Fibroblast of peridontal ligament (primary cell): ENCODE measurements around the gene RPS6KA4.
"Not testable (repeated sequence)": the region's sequence is repeated elsewhere in the genome, so short reads cannot be mapped to it uniquely, and the experiment has no call there.

Experiments used
- DNase-seq: peaks from one replicate; pipeline ENCODE4 v3.0.0-alpha.2; 2010; ENCODE audit errors: extremely low read depth

The RPS6KA4 gene

DNA sequence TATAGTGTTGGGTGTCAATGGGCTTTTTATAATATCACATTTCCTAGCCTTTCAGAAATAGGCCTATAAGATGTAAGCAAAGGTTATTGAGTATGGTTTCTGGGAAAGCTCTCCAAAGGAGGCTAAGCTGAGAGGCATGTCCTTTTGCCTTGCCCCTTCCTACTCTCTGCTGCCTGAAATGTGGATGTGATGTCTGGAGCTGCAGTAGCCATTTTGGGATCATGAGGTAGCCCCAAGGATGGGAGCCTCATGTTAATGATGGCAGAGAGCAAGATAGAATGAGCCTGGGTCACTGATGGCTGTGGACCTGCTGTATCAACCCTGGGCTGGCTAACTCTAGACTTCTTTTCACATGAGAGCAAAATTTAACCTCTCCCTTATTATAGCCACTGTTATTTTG is 29.0 kb downstream of the RPS6KA4 start:
- DNase-seq = no peak

DNA sequence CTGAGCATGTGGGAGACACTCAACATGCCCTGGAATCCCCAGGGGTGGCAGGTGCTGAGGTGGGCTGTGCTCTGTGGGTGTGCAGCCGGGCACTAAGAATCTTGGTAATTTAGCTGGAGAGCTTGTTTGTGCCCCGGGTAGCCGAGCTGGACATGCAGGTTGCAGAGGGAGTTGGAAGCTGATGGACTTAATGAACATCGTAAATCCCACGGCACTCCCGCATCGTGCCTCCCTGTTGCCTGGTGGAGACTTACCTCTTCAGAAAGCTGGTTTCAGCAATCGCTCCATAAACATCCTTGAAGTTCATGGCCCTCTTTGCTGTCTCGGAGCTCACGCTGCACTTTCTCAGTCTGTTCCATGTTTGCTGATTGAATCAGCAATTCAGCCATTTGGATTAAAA is 29.9 kb downstream of the RPS6KA4 start:
- DNase-seq = no peak

DNA sequence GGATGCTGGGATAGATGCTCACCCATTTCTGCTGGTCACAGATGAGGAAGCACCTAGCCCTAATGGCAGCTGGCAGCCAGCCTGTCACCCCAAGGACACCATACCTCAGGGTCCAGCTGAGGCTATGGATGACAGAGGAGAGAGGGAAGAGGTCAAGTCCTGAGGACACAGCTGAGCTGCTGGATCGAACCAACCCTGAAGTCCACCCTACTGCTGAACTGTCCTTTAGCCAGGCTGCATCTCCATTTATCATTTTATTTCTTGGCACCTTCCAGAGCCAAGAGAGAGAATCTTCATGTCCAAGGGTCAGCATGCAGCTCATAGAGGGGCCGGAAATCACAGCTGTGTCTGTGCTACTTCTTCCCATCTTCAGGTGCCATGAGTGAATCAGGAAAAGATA is 30.9 kb downstream of the RPS6KA4 start:
- no peak for DNase-seq

DNA sequence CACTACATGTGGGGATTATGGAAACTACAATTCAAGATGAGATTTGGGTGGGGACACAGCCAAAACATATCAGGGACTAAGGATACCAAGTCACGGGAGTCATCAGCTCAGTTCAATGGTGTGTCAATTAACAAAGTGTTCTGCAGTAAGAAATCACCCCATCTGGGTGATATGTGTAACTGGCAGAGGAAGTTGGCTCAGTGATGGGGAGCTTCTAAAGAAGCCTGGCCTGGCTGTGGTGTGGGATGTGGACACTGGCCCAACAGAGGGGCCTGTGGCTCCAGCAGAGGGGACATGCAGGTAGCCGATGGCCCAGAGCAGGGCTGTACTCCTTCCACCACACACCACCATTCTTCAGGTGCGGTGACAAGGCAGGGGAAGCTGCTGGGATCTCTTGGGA is 31.6 kb downstream of the RPS6KA4 start:
- no peak for DNase-seq

DNA sequence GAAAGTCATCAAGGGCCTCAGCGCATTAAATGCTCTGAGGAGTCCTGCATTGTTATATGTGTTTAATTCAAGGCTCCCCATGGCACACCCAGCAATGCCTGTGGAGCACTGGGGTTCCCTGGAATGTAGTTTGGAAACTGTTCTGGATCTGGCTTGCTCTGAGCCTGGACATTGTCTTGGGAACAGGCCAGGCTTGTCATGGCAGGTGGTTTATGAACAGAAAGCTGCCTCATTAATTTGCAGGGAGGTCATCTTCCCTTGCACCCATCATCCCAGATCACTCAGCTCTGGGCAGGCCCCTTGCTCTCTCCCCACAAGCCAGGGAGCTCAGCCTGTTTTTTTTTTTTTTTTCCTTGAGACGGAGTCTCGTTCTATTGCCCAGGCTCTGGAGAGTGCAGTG is 32.9 kb downstream of the RPS6KA4 start:
- no peak for DNase-seq

DNA sequence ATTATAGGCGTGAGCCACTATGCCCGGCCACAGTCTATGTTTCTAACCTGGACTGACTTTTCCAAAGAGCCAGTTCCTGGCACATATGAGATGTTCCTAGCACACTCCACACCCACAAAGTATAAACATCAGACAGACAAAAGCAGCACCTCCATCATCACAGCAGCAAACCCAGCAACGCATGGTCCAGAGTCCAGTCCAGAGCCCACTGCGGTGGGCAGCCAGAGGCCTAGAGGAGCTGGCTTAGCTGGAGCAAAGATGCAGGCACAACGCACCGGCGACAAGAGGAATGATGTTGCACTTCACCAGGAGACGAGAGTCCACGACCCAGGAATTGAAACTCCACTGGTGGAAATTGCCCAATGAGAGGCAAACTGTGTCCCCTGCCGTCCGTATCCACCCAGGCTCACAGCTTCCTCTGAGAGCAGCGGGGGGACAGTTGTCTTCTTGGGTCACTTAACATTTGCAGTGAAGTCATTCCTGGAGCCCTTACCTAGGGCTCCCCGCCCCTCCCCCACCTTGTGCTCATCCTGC is 36.6 kb downstream of the RPS6KA4 start:
- DNase-seq = no peak

DNA sequence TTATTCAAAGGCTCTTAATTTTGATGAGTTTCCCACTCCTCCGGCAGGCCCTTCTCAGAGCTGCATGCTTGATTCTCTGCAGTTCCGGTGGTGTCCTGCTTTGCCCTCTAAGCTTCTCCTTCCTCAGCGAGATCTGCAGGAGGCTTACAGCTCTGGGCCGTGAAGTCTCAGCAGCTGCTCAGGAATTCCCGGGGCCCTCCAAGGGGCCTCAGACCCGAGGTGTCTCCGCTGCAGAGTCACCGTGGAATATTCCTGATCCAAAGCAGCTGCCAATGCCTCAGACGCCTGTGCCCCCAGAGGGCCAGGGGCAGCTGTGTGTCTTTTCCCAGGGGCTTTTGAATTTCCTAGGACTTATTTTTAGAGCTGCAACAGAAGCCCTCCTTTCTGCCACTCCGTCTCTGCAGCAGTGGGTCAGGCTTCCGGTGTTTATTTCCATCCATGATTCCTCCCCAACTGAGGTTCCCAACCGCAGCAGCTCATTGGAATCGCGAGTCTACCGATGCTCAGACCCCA is 37.2 kb downstream of the RPS6KA4 start:
- DNase-seq = no peak

DNA sequence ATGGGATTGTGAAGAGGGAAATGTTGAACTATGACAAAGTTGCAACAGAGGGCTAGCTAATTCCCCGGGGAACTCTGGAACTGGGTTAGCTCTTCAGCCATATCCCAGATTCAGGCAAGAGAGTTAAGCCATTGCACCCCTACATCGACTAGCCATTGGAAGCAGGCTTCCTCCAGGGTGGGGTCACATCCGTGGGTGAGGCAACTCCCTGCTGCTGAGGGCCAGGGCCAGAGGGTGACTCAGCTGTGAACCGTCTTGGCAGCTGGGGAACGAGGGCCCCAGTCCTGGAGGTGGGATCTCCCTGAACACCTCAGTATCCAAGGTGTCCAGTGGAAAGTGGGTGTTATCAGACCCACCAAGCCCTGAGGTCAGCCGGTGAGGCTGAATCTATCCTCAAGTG is 41.1 kb downstream of the RPS6KA4 start:
- no peak for DNase-seq

DNA sequence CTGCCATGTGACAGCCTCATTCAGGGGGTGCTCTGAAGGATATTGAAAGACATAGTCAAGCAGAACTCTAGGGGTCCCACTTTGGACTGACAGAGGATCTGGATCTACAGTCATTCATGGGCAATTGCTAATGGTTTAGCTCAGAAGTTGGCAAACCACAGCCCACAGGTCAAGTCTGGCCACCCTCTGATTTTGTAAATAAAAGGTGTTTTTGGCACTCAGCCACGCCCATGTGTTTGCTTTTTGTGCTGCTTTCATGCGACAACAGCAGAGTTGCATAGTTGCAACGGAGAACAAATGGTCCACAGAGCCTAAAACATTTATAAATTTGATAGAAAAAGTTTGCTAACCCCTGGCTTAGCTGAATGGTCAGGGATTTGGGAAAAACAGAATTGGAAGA is 41.7 kb downstream of the RPS6KA4 start:
- DNase-seq = no peak

DNA sequence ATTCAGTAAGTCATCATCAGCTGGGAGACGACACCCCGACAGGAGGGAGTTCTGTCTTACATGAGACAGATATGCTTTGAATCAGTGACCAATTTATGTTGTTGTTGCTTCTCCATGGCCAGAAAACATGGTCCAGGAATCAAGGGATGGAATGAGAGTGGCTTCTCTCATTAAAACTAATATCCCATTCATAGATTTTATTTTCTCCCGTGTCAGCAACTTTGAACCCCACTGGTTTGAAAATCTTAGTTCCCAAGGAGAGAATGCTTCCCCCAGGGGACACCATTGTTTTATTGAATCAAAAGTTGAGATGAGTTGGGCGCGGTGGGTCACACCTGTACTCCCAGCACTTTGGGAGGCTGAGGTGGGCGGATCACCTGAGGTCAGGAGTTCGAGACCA is 42.8 kb downstream of the RPS6KA4 start:
- DNase-seq = no peak

DNA sequence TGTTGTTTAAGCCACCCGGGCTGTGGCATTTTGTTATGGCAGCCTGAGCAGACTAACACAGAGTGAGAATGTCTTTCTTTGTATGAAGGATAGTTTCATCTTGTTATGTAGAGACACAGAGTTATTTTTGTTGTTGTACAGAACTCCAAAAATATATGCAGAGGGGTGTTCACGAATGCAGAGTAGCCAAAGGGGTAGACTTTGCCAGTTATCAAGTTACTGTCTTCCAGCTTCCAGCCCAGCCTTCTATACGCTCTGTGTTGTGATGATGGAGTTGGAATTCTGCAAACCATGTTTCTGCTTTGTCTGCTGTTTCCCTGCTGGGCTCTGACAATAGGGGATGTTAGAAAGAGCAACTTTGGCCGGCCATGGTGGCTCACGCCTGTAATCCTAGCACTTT is 44.1 kb downstream of the RPS6KA4 start:
- no peak for DNase-seq

DNA sequence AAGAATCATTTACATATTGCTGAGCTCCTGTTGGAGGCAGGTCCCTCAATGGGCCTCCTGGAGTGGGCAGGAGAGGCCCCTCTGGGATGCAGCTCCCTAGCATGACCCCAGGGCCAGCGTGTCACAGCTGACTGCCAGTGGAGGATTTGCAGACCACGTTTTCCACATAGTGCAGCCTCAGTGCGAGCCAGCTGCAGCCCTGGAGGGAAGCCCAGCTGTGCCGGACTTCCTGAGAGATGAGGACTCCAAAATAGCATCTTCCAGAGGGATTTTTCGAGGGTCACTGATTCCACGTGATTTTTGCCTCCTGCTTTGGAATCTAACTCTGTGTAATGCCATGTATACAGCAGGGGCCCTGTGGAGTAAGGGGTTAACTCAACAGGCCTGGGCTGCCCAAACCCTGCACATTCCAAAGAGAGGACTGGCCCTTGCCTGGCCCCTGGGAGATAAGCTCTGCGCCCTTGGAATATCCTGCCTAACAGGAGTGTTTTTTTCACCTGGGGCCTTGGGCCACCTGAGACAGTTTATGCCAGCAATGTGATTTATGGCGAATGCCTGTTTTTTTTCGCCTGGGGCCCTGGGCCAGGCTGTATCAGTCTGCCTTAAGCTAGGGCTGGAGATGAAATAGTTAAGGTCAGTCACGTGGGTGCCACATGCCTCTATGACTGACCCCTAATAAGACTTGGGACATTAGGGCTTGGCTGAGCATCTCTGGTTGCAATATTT is 47.4 kb downstream of the RPS6KA4 start:
- peak; percentile 18 for DNase-seq

DNA sequence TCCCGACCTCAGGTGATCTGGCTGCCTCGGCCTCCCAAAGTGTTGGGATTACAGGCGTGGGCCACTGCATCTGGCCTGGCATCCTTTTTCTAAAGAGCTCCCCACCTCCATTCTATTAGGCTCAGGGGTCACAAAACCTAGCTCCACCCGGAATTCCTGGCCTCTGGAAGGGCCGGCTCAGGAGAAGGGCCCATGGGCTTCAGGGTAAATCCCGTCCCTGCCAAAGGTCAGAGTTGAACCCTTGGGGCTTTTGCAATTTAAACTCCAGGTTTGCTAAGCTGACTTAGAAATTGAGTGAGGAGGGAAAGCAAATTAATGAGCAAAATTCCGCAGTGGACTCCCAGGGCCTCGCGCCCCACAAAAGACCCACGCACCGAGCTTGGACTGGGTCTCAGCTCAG is 48.3 kb downstream of the RPS6KA4 start:
- DNase-seq = no peak

DNA sequence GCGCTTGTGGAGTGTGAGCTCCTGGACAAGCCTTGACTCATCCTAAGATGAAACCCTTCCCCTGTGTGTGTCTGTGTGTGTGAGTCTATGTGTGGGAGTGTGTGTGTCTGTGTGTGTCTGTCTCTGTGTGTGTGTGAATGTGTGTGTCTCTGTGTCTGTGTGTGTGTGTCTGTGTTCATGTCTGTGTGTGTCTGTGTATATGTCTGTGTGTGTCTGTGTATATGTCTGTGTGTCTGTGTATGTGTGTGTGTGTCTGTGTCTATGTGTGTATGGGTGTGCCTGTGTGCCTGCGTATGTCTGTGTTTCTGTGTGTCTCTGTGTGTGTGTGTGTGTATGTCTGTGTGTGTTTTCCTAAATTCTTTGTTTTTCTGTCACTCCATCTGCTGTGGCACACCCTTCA is 48.7 kb downstream of the RPS6KA4 start:
- no peak for DNase-seq

DNA sequence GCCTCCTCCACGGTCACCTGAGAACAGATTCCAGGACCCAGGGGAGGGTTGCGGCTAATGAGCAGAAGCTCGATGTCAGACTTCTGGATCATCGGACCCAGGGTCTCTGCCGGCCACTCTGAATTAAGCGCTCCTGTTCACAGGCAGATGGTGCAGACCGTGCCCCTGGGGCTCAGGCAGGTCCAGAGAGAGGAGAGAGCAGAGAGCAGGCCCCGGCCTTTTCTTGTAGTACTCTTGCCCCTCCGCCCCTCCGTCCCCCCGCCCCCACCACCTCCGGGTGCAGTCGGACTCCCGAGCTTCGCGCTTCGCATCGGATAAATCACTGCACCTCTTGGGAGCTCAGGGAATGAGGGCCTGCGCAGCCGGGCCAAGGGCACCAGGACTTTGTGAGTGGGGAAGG is 50.3 kb downstream of the RPS6KA4 start:
- no peak for DNase-seq

DNA sequence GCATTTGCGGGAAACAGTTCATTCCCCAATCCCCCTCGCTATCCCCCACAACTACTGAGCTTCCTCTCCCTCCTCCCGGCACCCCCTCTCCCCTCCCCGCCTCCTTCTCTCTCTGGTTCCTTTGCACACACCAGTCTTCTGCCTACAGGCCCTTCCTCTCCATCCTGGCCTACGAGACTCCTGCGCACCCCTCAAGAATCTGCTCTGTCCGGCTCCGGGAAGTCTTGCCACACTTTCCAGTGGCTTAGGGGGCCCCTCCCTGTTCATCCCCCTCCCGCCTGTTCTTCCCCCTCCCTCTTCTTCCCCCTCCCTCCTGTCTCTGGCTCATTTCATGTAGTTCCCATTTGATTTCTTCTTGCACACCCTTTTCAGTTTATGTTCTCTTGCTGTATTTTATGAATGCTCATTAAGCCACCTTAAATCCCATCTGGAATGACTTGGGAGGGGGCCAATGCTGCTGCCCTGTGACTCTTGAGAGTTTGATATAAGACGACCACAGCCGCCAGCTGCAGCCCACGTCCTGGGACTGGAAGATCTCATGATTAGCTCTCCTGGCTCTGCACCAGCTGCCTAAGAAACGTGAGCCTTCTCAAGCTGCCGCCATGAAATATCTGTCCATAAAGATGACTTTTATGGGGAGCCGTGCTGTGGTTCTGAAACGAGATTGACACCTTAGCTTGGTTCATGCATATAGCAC is 50.9 kb downstream of the RPS6KA4 start:
- no peak for DNase-seq

DNA sequence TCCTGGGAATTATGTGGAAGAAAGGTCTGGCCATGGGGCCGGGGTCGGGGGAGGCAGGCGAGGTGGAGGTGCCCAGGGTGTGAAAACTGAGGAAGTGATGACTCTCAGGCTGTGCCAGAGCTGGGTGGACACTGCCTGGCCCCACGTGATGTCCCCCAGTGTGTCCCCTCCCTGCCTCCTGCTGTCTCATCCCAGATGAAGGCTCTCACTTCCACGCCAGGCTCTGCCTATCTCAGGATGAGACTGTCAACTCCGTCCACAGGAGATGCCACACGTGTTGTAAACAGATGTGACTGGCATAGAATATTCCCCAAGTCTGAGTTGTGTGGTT is 51.4 kb downstream of the RPS6KA4 start:
- no peak for DNase-seq

DNA sequence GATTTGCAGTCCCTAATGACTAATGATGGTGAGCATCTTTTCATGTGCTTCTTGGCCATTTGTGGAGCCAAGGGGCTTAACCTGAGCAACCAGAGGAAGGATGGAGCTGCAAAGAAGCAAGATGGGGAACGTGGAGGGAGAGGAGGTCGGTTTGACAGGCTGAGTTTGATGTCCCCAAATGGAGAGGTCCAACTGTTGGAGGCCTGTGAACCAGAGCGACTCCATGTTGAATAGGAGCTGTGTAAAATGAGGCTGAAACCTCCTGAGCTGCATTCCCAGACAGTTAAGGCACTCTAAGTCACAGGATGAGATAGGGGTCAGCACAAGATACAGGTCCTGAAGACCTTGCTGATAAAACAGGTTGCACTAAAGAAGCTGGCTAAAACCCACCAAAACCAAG is 54.5 kb downstream of the RPS6KA4 start:
- no peak for DNase-seq

DNA sequence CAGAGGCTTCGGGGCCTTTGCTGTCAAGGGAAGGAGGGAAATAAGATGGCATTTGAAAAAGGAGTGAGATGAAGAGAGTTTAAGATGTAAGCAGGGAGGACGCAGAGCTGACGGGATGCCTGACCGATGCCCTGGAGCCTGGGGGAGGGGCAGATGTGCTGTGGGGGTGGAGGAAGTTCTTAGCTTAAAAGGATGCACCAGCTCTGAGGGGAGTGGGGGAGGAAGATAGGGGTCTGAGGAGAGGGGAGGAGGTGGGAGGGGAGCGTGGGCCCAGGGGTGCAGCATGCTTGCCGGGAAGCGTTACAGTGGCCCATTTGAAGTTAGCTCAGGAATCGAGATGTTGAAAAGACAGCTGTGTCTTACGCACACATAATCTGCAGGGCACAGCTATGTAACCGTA is 56.3 kb downstream of the RPS6KA4 start:
- DNase-seq = no peak

DNA sequence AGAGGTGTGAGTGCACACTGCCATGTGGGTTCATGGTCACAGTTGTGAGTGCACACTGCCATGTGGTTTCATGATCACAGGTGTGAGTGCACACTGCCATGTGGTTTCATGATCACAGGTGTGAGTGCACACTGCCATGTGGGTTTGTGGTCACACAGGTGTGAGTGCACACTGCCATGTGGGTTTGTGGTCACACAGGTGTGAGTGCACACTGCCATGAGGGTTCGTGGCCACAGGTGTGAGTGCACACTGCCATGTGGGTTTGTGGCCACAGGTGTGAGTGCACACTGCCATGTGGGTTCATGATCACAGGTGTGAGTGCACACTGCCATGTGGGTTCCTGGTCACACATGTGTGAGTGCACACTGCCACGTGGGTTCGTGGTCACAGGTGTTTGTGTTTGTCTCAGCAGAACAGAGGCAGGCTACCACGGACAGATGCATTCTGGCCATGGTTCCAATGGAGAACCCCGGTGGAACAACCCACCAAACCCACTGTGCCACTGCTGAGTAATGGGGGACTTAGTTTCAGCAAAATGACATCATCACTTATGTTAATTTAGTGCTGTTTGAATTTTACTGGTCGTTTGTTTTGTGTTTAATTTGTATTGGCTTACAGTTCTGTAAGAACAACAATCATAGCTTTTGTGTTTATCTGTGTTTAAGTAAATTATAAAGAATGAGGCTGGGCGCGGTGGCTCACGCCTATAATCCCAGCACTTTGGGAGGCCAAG is 57.2 kb downstream of the RPS6KA4 start:
- DNase-seq = no peak

DNA sequence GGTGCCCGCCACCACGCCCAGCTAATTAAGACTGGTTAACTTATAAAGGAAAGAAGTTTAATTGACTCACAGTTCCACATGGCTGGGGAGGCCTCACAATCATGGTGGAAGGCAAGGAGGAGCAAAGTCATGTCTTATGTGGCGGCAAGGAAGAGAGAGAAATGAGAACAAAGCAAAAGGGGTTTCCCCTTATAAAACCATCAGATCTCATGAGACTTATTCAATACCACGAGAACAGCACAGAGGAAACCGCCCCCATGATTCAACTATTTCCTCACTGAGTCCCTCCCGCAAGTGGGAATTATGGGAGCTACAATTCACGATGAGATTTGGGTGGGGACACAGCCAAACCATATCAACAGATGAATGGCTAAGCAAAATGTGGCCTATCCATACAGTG is 59.3 kb downstream of the RPS6KA4 start:
- not testable (repeated sequence) for DNase-seq

DNA sequence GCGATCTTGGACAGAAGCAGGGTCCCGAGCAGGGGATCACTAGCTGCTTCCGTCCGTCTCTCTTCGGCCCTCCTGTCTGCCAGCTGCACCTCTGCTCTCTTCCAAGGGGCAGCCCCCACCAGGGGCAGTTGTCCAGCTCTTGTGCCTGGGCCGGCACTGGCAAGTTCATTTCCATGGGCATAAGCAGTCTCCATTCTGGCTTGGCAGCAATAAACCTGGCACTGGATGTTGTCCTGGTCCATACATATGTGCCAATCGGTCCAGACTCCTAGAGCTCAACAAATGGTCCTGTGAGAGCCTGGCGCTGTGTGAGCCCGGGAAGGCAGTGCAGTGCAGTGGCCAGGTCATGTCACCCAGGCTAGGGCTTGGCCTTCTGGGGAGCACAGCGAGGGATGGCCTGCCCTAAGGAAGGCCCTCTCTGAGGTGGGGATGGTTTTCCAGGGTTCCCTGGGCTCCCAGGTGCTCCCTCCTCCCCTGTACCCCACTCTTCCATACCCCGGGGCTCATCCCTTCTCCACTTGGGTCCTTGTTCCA is 60.4 kb downstream of the RPS6KA4 start:
- DNase-seq = no peak
